GM11168 (cell line): ENCODE results near the gene C2CD3.

Source experiments
- in situ Hi-C: fragments of 300-500 bp; cut with MboI; formaldehyde crosslinking; loops from one replicate; pipeline ENCODE4 v1.12.0; 2022; ENCODE audit warnings: low sequenced_read_pairs; ENCODE audit not compliant: unreplicated experiment

C2CD3 gene

GRCh38 chr11:74008373-74009229 lies 162.2 kb downstream of the C2CD3 start, which contains the start of gene UCP3:
TSS of gene UCP3 (minus strand) at chr11:74009085. CDS start at chr11:74007042, 2,043 bp downstream.
- in situ Hi-C loops = no loop called here

GRCh38 chr11:74007691-74008372 lies 163.0 kb downstream of the C2CD3 start:
- in situ Hi-C loops = no loop called here

GRCh38 chr11:74006743-74007304 lies 164.0 kb downstream of the C2CD3 start:
- in situ Hi-C loops = no loop called here

- in situ Hi-C loops = no loop called here
Measured at GRCh38 chr11:74005721-74006517, 164.9 kb downstream of the C2CD3 start.

- in situ Hi-C loops = no loop called here
Measured at GRCh38 chr11:74004759-74005615, 165.8 kb downstream of the C2CD3 start.

GRCh38 chr11:74004046-74004695 lies 166.6 kb downstream of the C2CD3 start:
- in situ Hi-C loops = no loop called here

- in situ Hi-C loops = no loop called here
Measured at GRCh38 chr11:74002832-74003231, 168.0 kb downstream of the C2CD3 start.

GRCh38 chr11:74001822-74002286 lies 168.9 kb downstream of the C2CD3 start:
- in situ Hi-C loops = no loop called here

GRCh38 chr11:74000307-74001133 lies 170.3 kb downstream of the C2CD3 start:
- in situ Hi-C loops = no loop called here

GRCh38 chr11:73999581-74000306 lies 171.1 kb downstream of the C2CD3 start:
- in situ Hi-C loops = no loop called here

GRCh38 chr11:73998846-73999575 lies 171.8 kb downstream of the C2CD3 start:
- in situ Hi-C loops = no loop called here

- in situ Hi-C loops = no loop called here
Measured at GRCh38 chr11:73997120-73997770, 173.6 kb downstream of the C2CD3 start.

- in situ Hi-C loops = no loop called here
Measured at GRCh38 chr11:73996161-73996747, 174.5 kb downstream of the C2CD3 start.

- in situ Hi-C loops = no loop called here
Measured at GRCh38 chr11:73995731-73996130, 175.1 kb downstream of the C2CD3 start.

GRCh38 chr11:73995247-73995646 lies 175.6 kb downstream of the C2CD3 start:
- in situ Hi-C loops = no loop called here

- in situ Hi-C loops = no loop called here
Measured at GRCh38 chr11:73991471-73992006, 179.3 kb downstream of the C2CD3 start.
